Measurements from ENCODE around the gene PRR27. TPM values are rescaled to one million over a fixed set of nuclear protein-coding genes. Genes with fewer than 3 reads are reported as not detected.
"Not testable (repeated sequence)": the region's sequence is repeated elsewhere in the genome, so short reads cannot be mapped to it uniquely, and the experiment has no call there.

The PRR27 gene
- total RNA-seq, 1 donor = not detected

GRCh38 chr4:70192895-70193294 lies 38.9 kb downstream of the PRR27 start:
- TF ChIP-seq, protein P1, sequence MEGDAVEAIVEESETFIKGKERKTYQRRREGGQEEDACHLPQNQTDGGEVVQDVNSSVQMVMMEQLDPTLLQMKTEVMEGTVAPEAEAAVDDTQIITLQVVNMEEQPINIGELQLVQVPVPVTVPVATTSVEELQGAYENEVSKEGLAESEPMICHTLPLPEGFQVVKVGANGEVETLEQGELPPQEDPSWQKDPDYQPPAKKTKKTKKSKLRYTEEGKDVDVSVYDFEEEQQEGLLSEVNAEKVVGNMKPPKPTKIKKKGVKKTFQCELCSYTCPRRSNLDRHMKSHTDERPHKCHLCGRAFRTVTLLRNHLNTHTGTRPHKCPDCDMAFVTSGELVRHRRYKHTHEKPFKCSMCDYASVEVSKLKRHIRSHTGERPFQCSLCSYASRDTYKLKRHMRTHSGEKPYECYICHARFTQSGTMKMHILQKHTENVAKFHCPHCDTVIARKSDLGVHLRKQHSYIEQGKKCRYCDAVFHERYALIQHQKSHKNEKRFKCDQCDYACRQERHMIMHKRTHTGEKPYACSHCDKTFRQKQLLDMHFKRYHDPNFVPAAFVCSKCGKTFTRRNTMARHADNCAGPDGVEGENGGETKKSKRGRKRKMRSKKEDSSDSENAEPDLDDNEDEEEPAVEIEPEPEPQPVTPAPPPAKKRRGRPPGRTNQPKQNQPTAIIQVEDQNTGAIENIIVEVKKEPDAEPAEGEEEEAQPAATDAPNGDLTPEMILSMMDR (IDR thresholded peaks at IDR 0.05; ENCODE audit: insufficient read depth, low read depth, low read length) = no peak
- no peak overlapping the region for H3K4me3 ChIP-seq (ENCODE audit: low read depth, low read length)
- no peak for DNase-seq (ENCODE audit: low read depth)

DNA sequence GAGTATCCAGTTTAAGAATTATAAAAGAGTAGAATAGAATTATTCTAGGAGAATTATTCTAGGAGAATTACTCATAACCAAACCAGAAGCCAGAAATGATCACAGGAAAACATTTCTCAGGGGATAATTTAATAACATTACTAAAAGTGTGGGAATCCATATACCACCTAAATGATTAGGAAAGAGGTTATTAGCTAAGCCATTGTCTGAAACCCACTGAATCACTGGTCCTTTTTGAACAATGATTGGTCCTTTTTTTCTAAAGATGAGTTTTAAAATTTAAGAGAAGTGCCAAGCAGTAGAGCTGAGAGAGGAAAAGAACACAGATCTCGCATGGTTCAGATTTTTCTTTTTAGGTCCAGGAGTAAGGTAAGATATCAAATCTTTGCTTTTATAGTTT lies 41.4 kb downstream of the PRR27 start, which contains the start of gene ODAM:
TSS of gene ODAM (plus strand) at position 301 of the 400 bp plus-strand sequence. CDS start 819 bp downstream, outside the sequence.
- TF ChIP-seq, protein P1 (IDR thresholded peaks at IDR 0.05; ENCODE audit: insufficient read depth, low read depth, low read length) = no peak
- no peak within 1 kb of the TSS for H3K4me3 ChIP-seq (ENCODE audit: low read depth, low read length)
- DNase-seq (ENCODE audit: low read depth) = no peak

- TF ChIP-seq, protein P1 (IDR thresholded peaks at IDR 0.05; ENCODE audit: insufficient read depth, low read depth, low read length) = no peak
- no peak for DNase-seq (ENCODE audit: low read depth)
- H3K4me3 ChIP-seq (ENCODE audit: low read depth, low read length) = no peak overlapping the region
Measured at GRCh38 chr4:70196857-70197256, 42.8 kb downstream of the PRR27 start.

DNA sequence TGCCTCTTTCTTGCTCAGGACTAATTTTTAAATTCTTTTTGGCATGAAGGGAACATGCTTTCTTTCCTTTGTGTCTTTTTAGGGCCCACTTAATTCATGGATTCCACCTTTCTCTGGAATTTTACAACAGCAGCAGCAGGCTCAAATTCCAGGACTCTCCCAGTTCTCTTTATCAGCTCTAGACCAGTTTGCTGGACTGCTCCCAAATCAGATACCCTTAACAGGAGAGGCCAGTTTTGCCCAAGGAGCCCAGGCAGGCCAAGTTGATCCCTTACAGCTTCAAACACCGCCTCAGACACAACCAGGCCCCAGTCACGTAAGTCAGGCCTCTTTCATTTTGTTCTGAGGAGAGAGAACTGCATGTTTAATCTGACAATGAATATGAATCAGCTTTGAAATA lies 43.8 kb downstream of the PRR27 start:
- peak; percentile 27 for DNase-seq (ENCODE audit: low read depth)
- TF ChIP-seq, protein P1 (IDR thresholded peaks at IDR 0.05; ENCODE audit: insufficient read depth, low read depth, low read length) = no peak
- H3K4me3 ChIP-seq (ENCODE audit: low read depth, low read length) = no peak overlapping the region

DNA sequence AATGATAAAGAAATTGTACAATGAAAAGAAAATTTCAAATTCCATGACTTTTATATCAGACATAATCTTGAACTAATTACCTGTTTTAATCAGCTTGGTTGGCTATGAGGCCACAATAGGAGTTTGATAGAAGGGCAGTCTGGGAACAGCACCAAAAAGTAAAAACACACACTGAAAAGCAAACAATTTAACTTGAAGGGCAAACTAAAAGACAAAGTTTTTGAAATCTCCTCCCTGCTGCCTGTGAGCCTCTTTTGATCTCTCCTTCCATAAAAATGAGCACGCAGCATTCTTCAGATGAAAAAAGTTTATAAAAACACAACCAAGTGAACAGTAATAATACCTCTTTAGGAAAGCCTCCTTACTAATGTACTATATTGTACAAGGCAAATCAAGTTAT lies 49.6 kb downstream of the PRR27 start:
- TF ChIP-seq, protein P1 (IDR thresholded peaks at IDR 0.05; ENCODE audit: insufficient read depth, low read depth, low read length) = no peak
- DNase-seq (ENCODE audit: low read depth) = no peak
- H3K4me3 ChIP-seq (ENCODE audit: low read depth, low read length) = no peak overlapping the region

GRCh38 chr4:70212752-70213151 lies 58.7 kb downstream of the PRR27 start:
- H3K4me3 ChIP-seq (ENCODE audit: low read depth, low read length); DNase-seq (ENCODE audit: low read depth): not testable (repeated sequence)

Other genes starting within 250 kb of the PRR27 start
- not detected in 2 replicates for gene CSN1S1, start 223.2 kb upstream of the PRR27 start, total RNA-seq
- gene CSN2, start 188.5 kb upstream of the PRR27 start, total RNA-seq = not detected in 2 replicates
- not detected in 2 replicates for gene STATH, start 158.3 kb upstream of the PRR27 start, total RNA-seq
- not detected in 2 replicates for gene HTN3, start 125.8 kb upstream of the PRR27 start, total RNA-seq
- gene HTN1, start 103.8 kb upstream of the PRR27 start, total RNA-seq = under 0.01 TPM in 1 of 2 replicates, not detected in the other
- gene ODAM, start 41.5 kb downstream of the PRR27 start, total RNA-seq = not detected in 2 replicates
- gene FDCSP, start 71.9 kb downstream of the PRR27 start, total RNA-seq = not detected in 2 replicates
- gene CSN3, start 88.4 kb downstream of the PRR27 start, total RNA-seq = not detected in 2 replicates
- not detected in 2 replicates for gene CABS1, start 180.7 kb downstream of the PRR27 start, total RNA-seq
- gene SMR3A, start 206.5 kb downstream of the PRR27 start, total RNA-seq = not detected in 2 replicates
- gene SMR3B, start 228.9 kb downstream of the PRR27 start, total RNA-seq = not detected in 2 replicates
- gene OPRPN, start 243.7 kb downstream of the PRR27 start, total RNA-seq = not detected in 2 replicates

Data from fibroblast of villous mesenchyme (primary cell).